IPS-18a (cell line): ENCODE data around the gene OR6C68.

Experiments used
- H3K27ac ChIP-seq: one replicate; pipeline ENCODE4 v1.5.1; 2013; ENCODE audit warnings: low read length
- H3K27me3 ChIP-seq: one replicate; pipeline ENCODE4 v1.6.1; 2013; ENCODE audit warnings: mild to moderate bottlenecking, low read length; ENCODE audit not compliant: control insufficient read depth, insufficient read depth
- H3K36me3 ChIP-seq: one replicate; pipeline ENCODE4 v1.6.1; 2013; ENCODE audit warnings: low read depth, low read length; ENCODE audit not compliant: control insufficient read depth
- H3K4me1 ChIP-seq: one replicate; pipeline ENCODE4 v1.6.1; 2013; ENCODE audit warnings: low read depth, low read length; ENCODE audit not compliant: control insufficient read depth
- H3K4me3 ChIP-seq: one replicate; pipeline ENCODE4 v1.5.1; 2013; ENCODE audit warnings: low read length
- H3K9ac ChIP-seq: one replicate; pipeline ENCODE4 v1.6.1; 2013; ENCODE audit warnings: mild to moderate bottlenecking, low read length, moderate library complexity
- H3K9me3 ChIP-seq: one replicate; pipeline ENCODE4 v1.6.1; 2013; ENCODE audit warnings: low read depth, low read length; ENCODE audit not compliant: control insufficient read depth

Gene OR6C68

DNA sequence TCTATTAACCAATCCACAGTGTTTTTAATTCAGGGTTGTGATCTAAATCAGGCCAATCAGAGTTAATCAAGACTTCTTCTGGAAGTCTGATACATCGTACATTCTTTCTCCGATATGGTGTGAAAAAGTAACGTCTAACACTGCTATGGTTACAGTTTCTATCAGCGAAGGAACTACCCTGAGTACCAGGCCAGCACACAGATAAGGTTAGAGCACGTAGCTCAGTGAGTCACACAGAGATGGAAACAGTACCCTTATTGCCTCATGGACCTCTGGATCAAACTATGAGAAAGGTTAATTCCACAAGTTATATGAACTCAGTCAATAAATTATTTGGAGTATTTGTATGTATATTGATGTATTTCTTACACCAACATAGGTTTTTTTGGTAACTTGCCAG is 3.3 kb downstream of the OR6C68 start:
- no peaks in the 10 kb centered on the region for H3K9me3 ChIP-seq
- H3K9ac ChIP-seq, result no peak overlapping the region
- H3K36me3 ChIP-seq, result no peaks in the 10 kb centered on the region
- no peaks in the 10 kb centered on the region for H3K4me1 ChIP-seq
- no peak overlapping the region for H3K27ac ChIP-seq
- no peaks in the 10 kb centered on the region for H3K27me3 ChIP-seq
- no peak overlapping the region for H3K4me3 ChIP-seq

DNA sequence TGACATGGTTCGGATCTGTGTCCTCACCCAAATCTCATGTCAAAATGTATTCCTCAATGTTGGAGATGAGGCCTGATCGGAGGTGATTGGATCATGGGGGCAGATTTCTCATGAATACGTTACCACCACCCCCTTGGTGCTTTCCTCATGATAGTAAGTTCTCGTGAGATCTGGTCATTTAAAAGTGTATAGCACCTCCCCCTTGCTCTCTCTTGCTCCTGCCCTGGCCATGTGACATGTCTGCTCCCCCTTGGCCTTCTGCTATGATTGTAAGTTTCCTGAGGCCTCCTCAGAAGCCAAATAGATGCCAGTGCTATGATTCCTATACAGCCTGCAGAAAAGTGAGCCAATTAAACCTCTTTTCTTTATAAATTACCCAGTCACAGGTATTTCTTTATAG is 7.1 kb downstream of the OR6C68 start:
- no peaks in the 10 kb centered on the region for H3K4me1 ChIP-seq
- no peak overlapping the region for H3K27ac ChIP-seq
- H3K27me3 ChIP-seq, result no peaks in the 10 kb centered on the region
- H3K9ac ChIP-seq, result no peak overlapping the region
- H3K4me3 ChIP-seq, result no peak overlapping the region
- H3K36me3 ChIP-seq, result no peaks in the 10 kb centered on the region
- no peaks in the 10 kb centered on the region for H3K9me3 ChIP-seq

DNA sequence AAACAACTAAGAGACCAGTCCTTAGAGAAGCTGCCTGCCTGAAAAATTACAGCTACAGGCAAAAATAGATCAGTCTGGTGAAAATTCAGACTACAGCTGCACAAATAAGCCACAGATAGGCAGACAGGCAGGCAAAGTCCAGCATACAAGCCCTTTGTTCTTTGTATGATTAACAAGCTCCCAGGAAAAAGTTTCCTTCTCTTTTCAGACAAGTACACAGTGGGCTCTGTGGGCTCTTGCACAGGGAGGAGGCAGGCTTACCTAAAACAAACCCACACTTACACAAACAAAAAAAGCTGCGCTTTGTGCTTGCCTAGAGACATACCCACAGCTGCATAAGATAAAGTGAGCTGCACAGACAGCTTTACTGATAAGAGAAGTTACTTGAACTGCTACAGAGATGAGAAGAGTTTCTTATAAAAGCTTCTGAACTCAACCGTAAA is 7.7 kb downstream of the OR6C68 start:
- no peaks in the 10 kb centered on the region for H3K4me1 ChIP-seq
- no peaks in the 10 kb centered on the region for H3K36me3 ChIP-seq
- H3K27ac ChIP-seq, result no peak overlapping the region
- H3K4me3 ChIP-seq, result no peak overlapping the region
- H3K9me3 ChIP-seq, result no peaks in the 10 kb centered on the region
- H3K27me3 ChIP-seq, result no peaks in the 10 kb centered on the region
- H3K9ac ChIP-seq, result no peak overlapping the region

DNA sequence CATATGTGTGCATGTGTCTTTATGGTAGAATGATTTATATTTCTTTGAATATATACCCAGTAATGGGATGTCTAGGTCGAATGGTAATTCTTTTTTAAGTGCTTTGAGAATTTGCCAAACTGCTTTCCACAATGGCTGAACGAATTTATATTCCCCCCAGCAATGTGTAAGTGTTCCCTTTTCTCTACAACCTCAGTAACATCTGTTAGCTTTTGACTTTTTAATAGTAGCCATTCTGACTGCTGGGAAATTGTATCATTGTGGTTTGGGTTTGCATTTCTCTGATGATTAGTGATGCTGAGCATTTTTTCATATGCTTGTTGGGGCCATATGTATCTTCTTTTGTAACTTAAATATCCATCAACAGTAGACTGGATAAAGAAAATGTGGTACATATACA is 9.4 kb downstream of the OR6C68 start:
- Histone ChIP-seq H3K9me3 (no peaks in the 10 kb centered on the region), H3K9ac (no peak overlapping the region), H3K4me3 (no peak overlapping the region), H3K36me3 (no peaks in the 10 kb centered on the region), H3K27me3 (no peaks in the 10 kb centered on the region), H3K4me1 (no peaks in the 10 kb centered on the region), H3K27ac (no peak overlapping the region)

DNA sequence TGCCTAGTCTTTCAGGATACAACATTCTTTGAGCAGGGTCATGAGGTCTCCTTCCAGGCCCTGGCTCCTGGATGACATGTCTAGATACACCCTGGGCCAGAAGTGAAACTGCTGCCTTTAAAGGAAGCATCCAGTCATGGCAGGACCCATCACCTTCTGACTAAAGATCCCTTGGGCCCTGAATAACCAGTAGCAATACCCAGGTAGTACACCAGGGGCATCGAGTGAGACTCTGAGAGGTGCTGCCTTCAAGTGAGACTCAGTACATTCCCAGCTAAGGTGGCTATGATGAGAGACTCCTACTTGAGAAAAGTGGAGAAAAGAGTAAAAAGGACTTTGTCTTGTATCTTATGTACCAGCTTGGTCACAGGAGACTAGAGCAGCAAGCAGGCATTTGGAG is 23.5 kb downstream of the OR6C68 start:
- H3K27me3 ChIP-seq, result no peaks in the 10 kb centered on the region
- no peaks in the 10 kb centered on the region for H3K4me1 ChIP-seq
- no peaks in the 10 kb centered on the region for H3K36me3 ChIP-seq
- H3K9ac ChIP-seq, result no peak overlapping the region
- H3K4me3 ChIP-seq, result no peak overlapping the region
- no peak overlapping the region for H3K27ac ChIP-seq
- no peaks in the 10 kb centered on the region for H3K9me3 ChIP-seq

DNA sequence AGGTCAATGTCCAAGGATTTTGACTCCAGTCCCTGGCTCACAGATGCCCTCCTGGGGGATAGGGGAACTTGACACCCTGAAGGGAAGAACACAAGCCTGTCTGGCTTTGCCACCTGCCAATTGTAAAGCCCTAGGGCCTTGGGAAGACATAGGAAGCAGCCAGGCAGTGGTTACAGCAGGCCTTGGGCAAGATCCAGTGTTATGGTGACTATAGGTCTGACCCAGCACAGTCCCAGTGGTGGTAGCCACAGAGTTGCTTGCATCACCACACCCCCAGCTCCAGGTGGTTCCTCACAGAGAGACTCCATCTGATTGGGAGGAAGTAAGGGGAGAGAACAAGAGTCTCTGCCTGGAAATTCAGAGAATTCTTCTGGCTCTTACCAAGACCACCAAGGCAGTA is 24.2 kb downstream of the OR6C68 start:
- no peak overlapping the region for H3K9ac ChIP-seq
- H3K36me3 ChIP-seq, result no peaks in the 10 kb centered on the region
- H3K27ac ChIP-seq, result no peak overlapping the region
- H3K27me3 ChIP-seq, result no peaks in the 10 kb centered on the region
- H3K9me3 ChIP-seq, result no peaks in the 10 kb centered on the region
- no peak overlapping the region for H3K4me3 ChIP-seq
- no peaks in the 10 kb centered on the region for H3K4me1 ChIP-seq
